Peyer's patch (tissue), 4 donors: ENCODE measurements around the gene HBD. TPM values are rescaled to one million over a fixed set of nuclear protein-coding genes. Genes with fewer than 3 reads are reported as not detected.

Source experiments
- DNase-seq, 3 donors: peaks; one replicate each; pipeline ENCODE4 v3.0.0-alpha.2; 2017 to 2019
- H3K27ac ChIP-seq, 4 donors: fragments of 200-600 bp; sonication (generic); one replicate each; pipeline ENCODE4 v1.5.1; 2016 to 2019
- H3K27me3 ChIP-seq, 2 donors: fragments of 200-600 bp; sonication (generic); one replicate each; pipeline ENCODE4 v1.5.1; 2019
- H3K36me3 ChIP-seq, 3 donors: fragments of 200-600 bp; sonication (generic); one replicate each; pipeline ENCODE4 v1.5.1; 2016 to 2019
- H3K4me1 ChIP-seq, 4 donors: fragments of 200-600 bp; sonication (generic); one replicate each; pipeline ENCODE4 v1.5.1; 2016 to 2019
- H3K4me3 ChIP-seq, 4 donors: fragments of 200-600 bp; sonication (generic); 1 replicate in 3 of 4; 2 replicates in 1 of 4; pipeline ENCODE4 v1.5.1; 2016 to 2019; ENCODE audit warnings: mild to moderate bottlenecking in 1 of 4
- H3K9me3 ChIP-seq, 4 donors: fragments of 200-600 bp; sonication (generic); one replicate each; pipeline ENCODE4 v1.5.1; 2016 to 2019; ENCODE audit warnings: mild to moderate bottlenecking in 1 of 4
- POLR2A ChIP-seq, 2 donors: fragments of 450-650 bp; IDR thresholded peaks; one replicate each; pipeline ENCODE4 v1.5.1; 2017; ENCODE audit warnings: antibody characterized with exemption in 2 of 2, mild to moderate bottlenecking in 2 of 2, moderate library complexity in 2 of 2
- total RNA-seq, 4 donors: library from RNA; depleted of rRNA; stranded (reverse); fragments of >200 nt; gene quantifications; one replicate each; pipeline ENCODE4 v1.1.0, GENCODE V29; 2016
- TF ChIP-seq, protein P1 (sequence below), 6 experiments: fragments of 450-650 bp in 4 of 6; fragments of 200-600 bp in 2 of 6; sonication (generic) in 1 of 6; IDR thresholded peaks; one replicate each; pipeline ENCODE4 v1.5.1; 2017 to 2019; ENCODE audit warnings: antibody characterized with exemption in 6 of 6, mild to moderate bottlenecking in 3 of 6, moderate library complexity in 1 of 6

HBD gene
- total RNA-seq, 4 donors from 2014 or later, result not detected

DNA sequence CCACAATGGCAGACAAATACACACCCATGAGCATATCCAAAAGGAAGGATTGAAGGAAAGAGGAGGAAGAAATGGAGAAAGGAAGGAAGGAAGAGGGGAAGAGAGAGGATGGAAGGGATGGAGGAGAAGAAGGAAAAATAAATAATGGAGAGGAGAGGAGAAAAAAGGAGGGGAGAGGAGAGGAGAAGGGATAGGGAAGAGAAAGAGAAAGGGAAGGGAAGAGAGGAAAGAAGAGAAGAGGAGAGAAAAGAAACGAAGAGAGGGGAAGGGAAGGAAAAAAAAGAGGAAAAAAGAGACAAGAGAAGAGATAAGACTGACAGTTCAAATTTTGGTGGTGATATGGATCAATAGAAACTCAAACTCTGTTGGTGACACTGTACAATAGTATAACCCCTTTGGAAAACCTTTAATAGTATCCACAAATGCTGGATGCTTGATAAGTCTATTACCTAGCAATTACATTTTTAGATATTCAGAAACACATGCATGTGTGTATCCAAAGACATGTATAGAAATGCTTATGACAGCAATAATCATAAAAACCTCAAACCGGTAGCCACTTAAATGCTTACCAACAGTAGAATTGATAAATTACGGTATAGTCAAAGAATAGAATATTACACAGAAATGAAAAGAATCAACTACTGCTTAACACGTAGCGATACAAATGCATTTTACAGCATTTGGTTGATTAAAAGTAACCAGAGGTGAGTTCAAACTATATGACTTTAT lies 1.2 kb upstream of the HBD start:
- Histone ChIP-seq H3K4me3 (no peak overlapping the region), H3K4me1 (no peaks in the 10 kb centered on the region), H3K27me3 (no peaks in the 10 kb centered on the region), H3K9me3 (no peaks in the 10 kb centered on the region), H3K27ac (no peak overlapping the region), H3K36me3 (no peaks in the 10 kb centered on the region)
- no peak for TF ChIP-seq POLR2A (IDR thresholded peaks at IDR 0.05)
- TF ChIP-seq, protein P1, sequence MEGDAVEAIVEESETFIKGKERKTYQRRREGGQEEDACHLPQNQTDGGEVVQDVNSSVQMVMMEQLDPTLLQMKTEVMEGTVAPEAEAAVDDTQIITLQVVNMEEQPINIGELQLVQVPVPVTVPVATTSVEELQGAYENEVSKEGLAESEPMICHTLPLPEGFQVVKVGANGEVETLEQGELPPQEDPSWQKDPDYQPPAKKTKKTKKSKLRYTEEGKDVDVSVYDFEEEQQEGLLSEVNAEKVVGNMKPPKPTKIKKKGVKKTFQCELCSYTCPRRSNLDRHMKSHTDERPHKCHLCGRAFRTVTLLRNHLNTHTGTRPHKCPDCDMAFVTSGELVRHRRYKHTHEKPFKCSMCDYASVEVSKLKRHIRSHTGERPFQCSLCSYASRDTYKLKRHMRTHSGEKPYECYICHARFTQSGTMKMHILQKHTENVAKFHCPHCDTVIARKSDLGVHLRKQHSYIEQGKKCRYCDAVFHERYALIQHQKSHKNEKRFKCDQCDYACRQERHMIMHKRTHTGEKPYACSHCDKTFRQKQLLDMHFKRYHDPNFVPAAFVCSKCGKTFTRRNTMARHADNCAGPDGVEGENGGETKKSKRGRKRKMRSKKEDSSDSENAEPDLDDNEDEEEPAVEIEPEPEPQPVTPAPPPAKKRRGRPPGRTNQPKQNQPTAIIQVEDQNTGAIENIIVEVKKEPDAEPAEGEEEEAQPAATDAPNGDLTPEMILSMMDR (IDR thresholded peaks at IDR 0.05), result no peak
- no peak for DNase-seq

DNA sequence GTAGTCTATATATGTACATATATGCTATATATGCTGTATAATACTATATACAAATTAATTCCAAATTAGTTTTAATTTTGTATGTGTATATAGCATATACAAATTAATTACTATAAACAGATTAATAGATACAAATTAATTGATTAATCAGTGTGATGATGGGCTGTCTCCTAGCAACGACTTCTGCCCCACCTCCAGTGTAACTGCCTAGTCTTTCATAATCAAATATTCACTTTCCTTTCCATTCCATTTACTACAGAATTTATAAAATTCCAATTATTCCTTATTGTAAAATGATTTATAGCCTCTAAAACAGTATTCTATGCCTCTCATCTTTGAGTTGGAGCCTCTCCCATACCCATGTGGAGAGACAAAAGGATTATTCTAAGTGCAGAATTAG lies 976 bp downstream of the HBD start:
- no peaks in the 10 kb centered on the region for H3K9me3 ChIP-seq
- H3K4me3 ChIP-seq, result no peak overlapping the region
- H3K27me3 ChIP-seq, result no peaks in the 10 kb centered on the region
- no peak for DNase-seq
- no peaks in the 10 kb centered on the region for H3K36me3 ChIP-seq
- H3K27ac ChIP-seq, result no peak overlapping the region
- TF ChIP-seq, protein P1 (IDR thresholded peaks at IDR 0.05), result no peak
- TF ChIP-seq POLR2A (IDR thresholded peaks at IDR 0.05), result no peak
- no peaks in the 10 kb centered on the region for H3K4me1 ChIP-seq

DNA sequence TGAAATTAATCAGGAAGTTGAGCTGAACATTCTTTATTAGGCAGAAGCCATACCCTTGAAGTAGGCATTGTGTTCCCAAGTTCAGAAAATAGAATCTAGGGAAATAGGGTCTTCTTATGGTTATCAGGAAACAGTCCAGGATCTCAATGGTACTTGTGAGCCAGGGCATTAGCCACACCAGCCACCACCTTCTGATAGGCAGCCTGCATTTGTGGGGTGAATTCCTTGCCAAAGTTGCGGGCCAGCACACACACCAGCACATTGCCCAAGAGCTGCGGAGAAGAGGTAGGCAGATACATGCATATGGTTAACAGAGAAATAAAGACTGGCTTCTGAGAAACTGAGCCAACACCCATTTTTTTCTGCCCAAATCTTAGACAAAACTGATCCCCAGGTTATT lies 1.5 kb downstream of the HBD start:
- H3K27ac ChIP-seq, result no peak overlapping the region
- no peaks in the 10 kb centered on the region for H3K36me3 ChIP-seq
- no peak for DNase-seq
- H3K27me3 ChIP-seq, result no peaks in the 10 kb centered on the region
- no peak overlapping the region for H3K4me3 ChIP-seq
- H3K4me1 ChIP-seq, result no peaks in the 10 kb centered on the region
- TF ChIP-seq POLR2A (IDR thresholded peaks at IDR 0.05), result no peak
- no peaks in the 10 kb centered on the region for H3K9me3 ChIP-seq

DNA sequence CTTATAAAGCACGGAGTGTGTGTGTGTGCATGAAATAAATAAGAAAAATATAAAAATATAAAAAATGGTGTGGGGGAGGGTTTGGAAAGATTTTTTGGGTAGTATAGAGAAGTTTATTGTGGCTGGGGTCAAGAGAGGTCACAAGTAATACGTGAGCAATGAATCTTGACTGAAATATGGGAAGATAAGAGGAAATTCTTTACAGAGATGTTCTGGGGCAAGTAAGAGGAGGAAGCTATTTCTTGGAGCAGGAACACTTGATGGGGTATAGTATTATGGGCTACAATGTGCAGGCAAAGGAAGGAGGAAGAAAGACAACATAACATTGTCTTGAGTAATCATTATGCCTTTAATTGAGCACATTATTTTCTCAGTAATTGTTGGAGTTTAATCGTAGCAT lies 2.1 kb downstream of the HBD start:
- no peaks in the 10 kb centered on the region for H3K36me3 ChIP-seq
- no peak for DNase-seq
- no peak overlapping the region for H3K27ac ChIP-seq
- H3K4me1 ChIP-seq, result no peaks in the 10 kb centered on the region
- no peak overlapping the region for H3K4me3 ChIP-seq
- H3K9me3 ChIP-seq, result no peaks in the 10 kb centered on the region
- no peaks in the 10 kb centered on the region for H3K27me3 ChIP-seq
- no peak for TF ChIP-seq POLR2A (IDR thresholded peaks at IDR 0.05)
- TF ChIP-seq, protein P1 (IDR thresholded peaks at IDR 0.05), result no peak

DNA sequence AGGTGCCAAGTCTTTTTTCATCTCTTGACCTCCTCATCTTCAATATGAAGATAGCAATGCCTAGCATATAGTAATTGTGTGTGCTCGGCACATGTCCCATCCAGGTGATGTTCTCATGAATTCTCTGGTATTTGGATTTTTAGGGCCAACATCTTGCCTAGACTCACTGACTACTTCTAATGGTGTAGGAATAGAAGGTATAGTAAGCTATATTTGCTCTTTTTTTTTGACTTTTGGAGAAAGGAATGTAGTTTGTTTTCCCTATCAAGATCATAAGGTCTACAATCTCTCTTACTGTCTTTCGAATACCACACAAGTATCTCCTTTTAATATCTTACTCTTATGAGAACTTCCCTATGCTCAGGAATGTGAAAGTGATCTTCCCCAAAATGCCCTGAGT lies 3.2 kb downstream of the HBD start:
- no peak for DNase-seq
- no peak overlapping the region for H3K27ac ChIP-seq
- TF ChIP-seq, protein P1 (IDR thresholded peaks at IDR 0.05), result no peak
- no peak for TF ChIP-seq POLR2A (IDR thresholded peaks at IDR 0.05)
- no peak overlapping the region for H3K4me3 ChIP-seq
- H3K9me3 ChIP-seq, result no peaks in the 10 kb centered on the region
- H3K4me1 ChIP-seq, result no peaks in the 10 kb centered on the region
- no peaks in the 10 kb centered on the region for H3K27me3 ChIP-seq
- no peaks in the 10 kb centered on the region for H3K36me3 ChIP-seq

DNA sequence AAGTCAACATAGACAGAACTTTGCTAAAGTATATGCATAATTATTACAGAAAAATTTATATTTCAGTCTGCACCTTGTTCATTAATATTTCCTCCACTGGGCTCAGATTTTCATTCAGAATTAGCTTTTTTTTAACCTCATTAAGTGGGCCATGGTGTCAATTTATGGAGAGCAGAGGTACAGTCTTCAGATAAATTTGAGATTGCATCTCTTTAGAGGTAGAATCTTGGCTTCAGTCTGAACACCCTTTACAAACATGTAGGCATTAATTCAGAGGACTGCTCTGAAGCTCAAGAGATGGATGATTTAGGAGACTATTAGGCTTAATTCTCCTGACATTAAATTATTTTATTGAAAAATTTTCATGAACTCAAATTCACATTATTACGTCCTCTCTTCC lies 4.0 kb downstream of the HBD start:
- Histone ChIP-seq H3K36me3 (no peaks in the 10 kb centered on the region), H3K4me3 (no peak overlapping the region), H3K27ac (no peak overlapping the region), H3K9me3 (no peaks in the 10 kb centered on the region), H3K4me1 (no peaks in the 10 kb centered on the region), H3K27me3 (no peaks in the 10 kb centered on the region)
- DNase-seq, result no peak
- TF ChIP-seq, protein P1 (IDR thresholded peaks at IDR 0.05), result no peak
- no peak for TF ChIP-seq POLR2A (IDR thresholded peaks at IDR 0.05)
